Stomach smooth muscle (tissue), 2 donors: Measurements from ENCODE around the gene ACLY.
A peak's percentile ranks its signal among the peaks of the same experiment; 100 is the strongest.
"Not testable (repeated sequence)": the region's sequence is repeated elsewhere in the genome, so short reads cannot be mapped to it uniquely, and the experiment has no call there.

Experiments used
- H3K27ac ChIP-seq: one replicate; pipeline ENCODE4 v1.7.0; 2013; ENCODE audit warnings: mild to moderate bottlenecking, low read length, inconsistent platforms
- H3K27me3 ChIP-seq, 2 donors: one replicate each; pipeline ENCODE4 v1.7.0; 2013; ENCODE audit warnings: low read length in 2 of 2; ENCODE audit not compliant: insufficient read depth in 2 of 2, control insufficient read depth in 1 of 2
- H3K36me3 ChIP-seq, 2 donors: one replicate each; pipeline ENCODE4 v1.7.0; 2013; ENCODE audit warnings: low read length in 2 of 2; ENCODE audit not compliant: control insufficient read depth in 2 of 2, insufficient read depth in 2 of 2
- H3K4me1 ChIP-seq: one replicate; pipeline ENCODE4 v1.7.0; 2013; ENCODE audit warnings: low read length; ENCODE audit not compliant: control insufficient read depth, insufficient read depth
- H3K4me3 ChIP-seq, 2 donors: one replicate each; pipeline ENCODE4 v1.7.0; 2013; ENCODE audit warnings: low read length in 2 of 2
- H3K9ac ChIP-seq, 2 donors: one replicate each; pipeline ENCODE4 v1.7.0; 2013; ENCODE audit warnings: low read length in 2 of 2, mild to moderate bottlenecking in 1 of 2
- H3K9me3 ChIP-seq, 2 donors: one replicate each; pipeline ENCODE4 v1.7.0; 2013; ENCODE audit warnings: low read length in 2 of 2; ENCODE audit not compliant: control insufficient read depth in 2 of 2
- donor health status: healthy.
- donor health status: Pancreatic carcinoma.

The ACLY gene

GRCh38 chr17:41849251-41849990, 69.3 kb downstream of the ACLY start:
- peaks cover 3 to 11% of the 10 kb centered on the region in 2 donors for H3K36me3 ChIP-seq
- H3K27ac ChIP-seq, result no peak overlapping the region
- no peak overlapping the region for H3K4me3 ChIP-seq
- no peaks in the 10 kb centered on the region for H3K4me1 ChIP-seq
- no peak overlapping the region for H3K9ac ChIP-seq
- H3K9me3 ChIP-seq, result no peaks in the 10 kb centered on the region
- H3K27me3 ChIP-seq, result no peaks in the 10 kb centered on the region

DNA sequence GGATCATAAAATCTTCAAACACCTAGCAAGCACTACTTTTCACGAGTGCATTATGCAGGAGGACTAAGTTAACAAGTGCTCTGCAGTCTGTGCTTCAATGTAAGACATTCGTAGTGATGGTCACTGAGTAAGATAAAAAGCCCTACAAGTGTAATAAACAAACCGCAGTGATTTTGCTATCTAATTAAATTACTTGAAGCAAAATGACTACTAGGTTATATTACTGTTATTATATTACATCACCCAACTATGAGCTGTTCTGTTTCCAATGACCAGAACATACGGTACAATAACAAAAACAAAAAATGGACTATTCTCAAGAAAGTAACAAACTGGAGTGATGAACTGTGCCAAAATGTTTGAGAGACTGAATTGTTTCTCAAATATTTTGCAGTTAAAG, 70.0 kb downstream of the ACLY start:
- no peaks in the 10 kb centered on the region for H3K9me3 ChIP-seq
- H3K27me3 ChIP-seq, result no peaks in the 10 kb centered on the region
- no peak overlapping the region for H3K27ac ChIP-seq
- no peak overlapping the region for H3K9ac ChIP-seq
- no peaks in the 10 kb centered on the region for H3K4me1 ChIP-seq
- H3K4me3 ChIP-seq, result no peak overlapping the region
- peaks cover 0 to 6% of the 10 kb centered on the region in 2 donors for H3K36me3 ChIP-seq

- Histone ChIP-seq H3K27me3 (no peaks in the 10 kb centered on the region), H3K9ac (no peak overlapping the region), H3K36me3 (peaks cover 0 to 4% of the 10 kb centered on the region in 2 donors), H3K4me3 (no peak overlapping the region), H3K27ac (no peak overlapping the region), H3K9me3 (no peaks in the 10 kb centered on the region), H3K4me1 (no peaks in the 10 kb centered on the region)
Measured at GRCh38 chr17:41844971-41845370, 73.8 kb downstream of the ACLY start.

DNA sequence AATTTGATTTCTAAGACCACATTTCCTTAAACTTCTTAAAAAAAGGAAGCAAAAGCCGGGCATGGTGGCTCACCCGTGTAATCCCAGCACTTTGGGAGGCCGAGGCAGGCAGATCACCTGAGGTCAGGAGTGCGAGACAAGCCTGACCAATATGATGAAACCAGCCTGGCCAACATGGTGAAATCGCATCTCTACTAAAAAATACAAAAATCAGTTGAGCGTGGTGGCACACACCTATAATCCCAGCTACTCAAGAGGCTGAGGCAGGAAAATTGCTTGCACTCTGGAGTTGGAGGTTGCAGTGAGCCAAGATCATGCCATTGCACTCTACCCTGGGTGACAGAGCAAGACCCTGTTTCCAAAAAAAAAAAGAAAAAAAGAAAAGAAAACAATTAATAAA, 78.0 kb downstream of the ACLY start:
- H3K36me3 ChIP-seq, H3K9ac ChIP-seq, H3K27me3 ChIP-seq, H3K4me3 ChIP-seq, H3K9me3 ChIP-seq, H3K4me1 ChIP-seq, H3K27ac ChIP-seq: not testable (repeated sequence)

DNA sequence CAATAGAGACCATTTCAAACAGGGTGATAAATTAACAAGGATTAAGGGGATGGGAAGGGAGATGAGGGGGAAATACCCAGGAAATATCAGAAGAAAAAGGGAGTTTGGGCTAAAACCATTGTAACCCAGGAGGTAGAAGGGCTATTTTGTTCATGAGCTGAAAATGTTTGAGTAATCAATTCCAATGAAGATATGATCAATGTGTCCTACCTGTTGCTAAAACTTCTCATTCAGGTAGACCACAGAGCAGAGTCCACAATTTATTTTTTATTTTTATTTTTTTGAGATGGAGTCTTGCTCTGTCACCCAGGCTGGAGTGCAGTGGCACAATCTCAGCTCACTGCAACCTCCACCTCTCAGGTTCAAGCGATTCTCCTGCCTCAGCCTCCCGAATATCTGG, 79.3 kb downstream of the ACLY start:
- not testable (repeated sequence) for H3K4me1 ChIP-seq, H3K9ac ChIP-seq, H3K27me3 ChIP-seq, H3K27ac ChIP-seq, H3K9me3 ChIP-seq, H3K4me3 ChIP-seq, H3K36me3 ChIP-seq

GRCh38 chr17:41837761-41838538, 80.8 kb downstream of the ACLY start, which contains the start of gene KLHL10:
KLHL10 (plus strand) TSS chr17:41837825; CDS start chr17:41837933, 108 bp downstream.
- H3K9ac ChIP-seq, result no peak within 1 kb of the TSS
- H3K4me3 ChIP-seq, result peak within 1 kb of the TSS; percentile 41 to 82
- no peaks in the 10 kb centered on the region for H3K27me3 ChIP-seq
- no peaks in the 10 kb centered on the region for H3K9me3 ChIP-seq
- peaks cover 9% of the 10 kb centered on the region for H3K4me1 ChIP-seq
- no peak within 1 kb of the TSS for H3K27ac ChIP-seq
- peaks cover 2 to 3% of the 10 kb centered on the region in 2 donors for H3K36me3 ChIP-seq

DNA sequence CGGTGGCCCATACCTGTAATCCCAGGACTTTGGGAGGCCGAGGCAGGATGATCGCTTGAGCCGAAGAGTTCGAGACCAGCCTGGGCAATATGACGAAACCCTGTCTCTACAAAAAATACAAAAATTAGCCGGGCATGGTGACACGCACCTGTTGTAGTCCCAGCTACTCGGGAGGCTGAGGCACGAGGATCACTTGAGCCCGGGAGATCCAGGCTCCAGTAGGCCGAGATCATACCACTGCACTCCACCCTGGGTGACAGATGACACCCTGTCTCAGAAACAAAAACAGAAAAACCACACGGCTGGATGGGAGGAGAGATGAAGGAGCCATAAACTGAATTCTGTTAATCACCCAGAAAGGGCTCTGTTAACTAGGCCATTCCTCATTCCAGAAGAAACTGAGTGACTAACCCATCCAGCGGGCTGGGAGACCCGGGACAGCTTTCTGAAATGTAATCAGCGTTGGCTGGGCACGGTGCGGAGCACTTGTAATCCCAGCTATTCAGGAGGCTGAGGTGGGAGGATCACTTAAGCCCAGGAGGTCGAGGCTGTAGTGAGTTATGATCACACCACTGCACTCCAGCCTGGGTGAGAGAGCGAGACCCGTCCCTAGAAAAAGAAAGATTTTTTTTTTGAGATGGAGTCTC, 82.1 kb downstream of the ACLY start:
- Histone ChIP-seq H3K9ac (peak overlapping the region in 1 of 2 donors; percentile 79), H3K9me3 (no peaks in the 10 kb centered on the region), H3K4me3 (peak overlapping the region; percentile 41 to 82), H3K27me3 (no peaks in the 10 kb centered on the region), H3K4me1 (peaks cover 9% of the 10 kb centered on the region), H3K27ac (no peak overlapping the region), H3K36me3 (peaks cover 2 to 4% of the 10 kb centered on the region in 2 donors)

- H3K27ac ChIP-seq, result peak within 1 kb of the TSS; percentile 75
- H3K9ac ChIP-seq, result peak within 1 kb of the TSS; percentile 79 to 87
- H3K36me3 ChIP-seq, result peaks cover 7 to 10% of the 10 kb centered on the region in 2 donors
- no peaks in the 10 kb centered on the region for H3K27me3 ChIP-seq
- H3K4me3 ChIP-seq, result peak within 1 kb of the TSS; percentile 82 to 83
- H3K9me3 ChIP-seq, result no peaks in the 10 kb centered on the region
- peaks cover 9% of the 10 kb centered on the region for H3K4me1 ChIP-seq
Measured at GRCh38 chr17:41835800-41836549, 82.8 kb downstream of the ACLY start, which contains the start of gene NT5C3B. NT5C3B (minus strand) TSS chr17:41836232; CDS start chr17:41836193, 39 bp downstream.

- H3K9ac ChIP-seq, result peak overlapping the region; percentile 76 to 87
- no peaks in the 10 kb centered on the region for H3K27me3 ChIP-seq
- peak overlapping the region; percentile 75 for H3K27ac ChIP-seq
- H3K4me1 ChIP-seq, result peaks cover 9% of the 10 kb centered on the region
- H3K36me3 ChIP-seq, result peaks cover 12 to 15% of the 10 kb centered on the region in 2 donors
- no peaks in the 10 kb centered on the region for H3K9me3 ChIP-seq
- H3K4me3 ChIP-seq, result peak overlapping the region; percentile 82 to 83
Measured at GRCh38 chr17:41835214-41835799, 83.4 kb downstream of the ACLY start.

DNA sequence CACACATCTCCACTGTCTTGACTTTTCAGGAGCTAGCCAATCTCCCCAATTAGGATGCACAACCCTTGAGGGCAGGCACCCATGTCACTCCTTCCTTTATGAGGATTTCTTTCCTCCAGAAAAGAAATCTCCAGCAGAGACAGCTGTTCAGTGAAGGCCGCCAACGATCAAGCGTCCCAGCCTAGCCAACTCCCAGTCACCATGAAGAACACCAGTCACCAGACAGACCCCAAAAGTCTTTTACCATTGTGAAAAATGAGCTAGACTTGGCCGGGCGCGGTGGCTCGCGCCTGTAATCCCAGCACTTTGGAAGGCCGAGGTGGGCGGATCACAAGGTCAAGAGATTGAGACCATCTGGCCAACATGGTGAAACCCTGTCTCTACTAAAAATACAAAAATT, 88.8 kb downstream of the ACLY start:
- H3K4me1 ChIP-seq, H3K9me3 ChIP-seq, H3K9ac ChIP-seq, H3K4me3 ChIP-seq, H3K27me3 ChIP-seq, H3K27ac ChIP-seq: not testable (repeated sequence)
- peaks cover 39 to 47% of the 10 kb centered on the region in 2 donors for H3K36me3 ChIP-seq
